SK-N-MC (cell line): ENCODE data around the gene NLGN1.

Source experiments
- DNase-seq: peaks from one replicate; pipeline ENCODE4 v3.0.0-alpha.2; 2011; ENCODE audit warnings: low read depth, low spot score
- H3K27ac ChIP-seq: fragments of 200-600 bp; sonication (generic); 2 replicates; pipeline ENCODE4 v1.5.1; 2016; ENCODE audit warnings: mixed run types
- H3K36me3 ChIP-seq: fragments of 200-600 bp; sonication (generic); 2 replicates; pipeline ENCODE4 v1.6.1; 2017; ENCODE audit warnings: antibody characterized with exemption, low read length, mixed read lengths; ENCODE audit not compliant: insufficient read depth
- H3K4me3 ChIP-seq: fragments of 200-600 bp; sonication (generic); 2 replicates; pipeline ENCODE4 v1.5.1; 2016
- H3K9ac ChIP-seq: fragments of 200-600 bp; sonication (generic); 2 replicates; pipeline ENCODE4 v1.8.0; 2017; ENCODE audit warnings: mixed run types, mixed read lengths; ENCODE audit not compliant: insufficient read length
- H3K9me3 ChIP-seq: fragments of 200-600 bp; sonication (generic); 2 replicates; pipeline ENCODE4 v1.6.1; 2017; ENCODE audit warnings: low read depth, mild to moderate bottlenecking, antibody characterized with exemption, low read length, moderate library complexity, mixed read lengths
- EZH2 ChIP-seq: fragments of 200-600 bp; sonication (generic); IDR thresholded peaks from one replicate; pipeline ENCODE4 v1.6.1; 2017; ENCODE audit warnings: antibody characterized with exemption
- FOXP2 ChIP-seq: optimal IDR thresholded peaks from 2 replicates; pipeline ENCODE3; 2011; ENCODE audit warnings: mild to moderate bottlenecking, moderate library complexity; ENCODE audit not compliant: insufficient read depth; ENCODE audit errors: extremely low read length, control extremely low read depth
- POLR2AphosphoS5 ChIP-seq: IDR thresholded peaks from 2 replicates; pipeline ENCODE4 v1.6.1; 2012; ENCODE audit warnings: mild to moderate bottlenecking, low read depth, low read length, borderline replicate concordance

Gene NLGN1

DNA sequence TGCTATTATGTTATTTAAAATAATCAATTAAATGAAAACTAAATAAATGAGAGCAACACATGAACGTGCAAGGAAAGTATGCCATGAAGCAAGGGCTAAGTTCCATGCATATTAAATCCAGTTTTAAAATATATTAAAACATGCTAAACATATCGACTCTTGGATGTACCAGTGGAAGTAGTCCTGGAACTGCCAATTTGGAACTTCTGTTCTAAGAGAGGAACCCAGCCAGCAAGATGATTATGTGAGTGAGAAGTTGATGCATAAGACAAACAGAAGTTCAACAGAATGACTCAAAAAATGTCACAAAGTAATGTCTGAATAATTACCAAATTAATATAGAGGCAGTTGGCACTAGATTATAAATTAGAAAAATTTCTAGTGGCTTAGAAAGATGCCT is 714.2 kb downstream of the NLGN1 start:
- H3K9ac ChIP-seq, result no peak overlapping the region
- no peaks in the 10 kb centered on the region for H3K36me3 ChIP-seq
- H3K4me3 ChIP-seq, result no peak overlapping the region
- TF ChIP-seq POLR2AphosphoS5 (no peak), EZH2 (no peak), FOXP2 (no peak)
- DNase-seq, result no peak
- no peaks in the 10 kb centered on the region for H3K9me3 ChIP-seq
- no peak overlapping the region for H3K27ac ChIP-seq

DNA sequence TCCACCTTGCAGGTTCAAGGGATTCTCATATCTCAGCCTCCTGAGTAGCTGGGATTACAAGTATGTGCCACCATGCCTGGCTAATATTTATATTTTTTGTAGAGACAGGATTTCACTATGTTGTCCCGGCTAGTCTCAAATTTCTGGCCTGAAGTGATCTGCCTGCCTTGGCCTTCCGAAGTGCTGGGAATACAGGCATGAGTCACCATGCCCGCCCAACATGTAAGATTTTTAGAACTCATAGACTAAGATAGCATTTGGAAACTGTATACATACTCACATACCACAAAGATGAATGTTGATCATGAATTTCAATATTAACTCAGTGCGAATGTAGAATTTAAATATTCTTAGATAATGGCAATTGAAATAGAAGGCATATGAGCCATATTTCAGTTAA is 718.9 kb downstream of the NLGN1 start:
- Histone ChIP-seq H3K36me3 (no peaks in the 10 kb centered on the region), H3K9me3 (no peaks in the 10 kb centered on the region), H3K9ac (no peak overlapping the region), H3K27ac (no peak overlapping the region), H3K4me3 (no peak overlapping the region)
- no peak for DNase-seq
- TF ChIP-seq POLR2AphosphoS5 (no peak), FOXP2 (no peak), EZH2 (no peak)

DNA sequence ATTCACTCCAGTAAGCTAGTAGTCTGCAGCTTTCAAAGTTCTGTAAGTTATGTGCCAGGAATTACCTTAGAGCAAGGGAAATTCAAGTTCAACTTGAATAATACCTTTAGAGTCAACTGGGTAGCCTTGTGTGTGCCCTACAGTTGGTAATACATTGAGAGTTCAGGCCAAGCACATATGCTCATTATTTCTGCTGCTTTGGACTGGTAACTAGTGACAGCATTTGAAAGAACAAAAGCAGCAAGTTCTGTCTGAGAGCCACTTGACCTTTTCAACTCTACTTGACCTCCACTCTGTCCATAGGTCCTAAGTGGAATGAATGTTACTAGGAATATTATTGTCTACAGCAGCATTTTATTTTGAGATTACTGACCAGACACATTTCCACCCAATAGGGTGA is 723.5 kb downstream of the NLGN1 start:
- H3K9ac ChIP-seq, result no peak overlapping the region
- no peak for DNase-seq
- TF ChIP-seq EZH2 (no peak), POLR2AphosphoS5 (no peak), FOXP2 (no peak)
- peak overlapping the region; percentile 74 for H3K4me3 ChIP-seq
- no peaks in the 10 kb centered on the region for H3K36me3 ChIP-seq
- H3K9me3 ChIP-seq, result no peaks in the 10 kb centered on the region
- H3K27ac ChIP-seq, result peak overlapping the region; percentile 88

DNA sequence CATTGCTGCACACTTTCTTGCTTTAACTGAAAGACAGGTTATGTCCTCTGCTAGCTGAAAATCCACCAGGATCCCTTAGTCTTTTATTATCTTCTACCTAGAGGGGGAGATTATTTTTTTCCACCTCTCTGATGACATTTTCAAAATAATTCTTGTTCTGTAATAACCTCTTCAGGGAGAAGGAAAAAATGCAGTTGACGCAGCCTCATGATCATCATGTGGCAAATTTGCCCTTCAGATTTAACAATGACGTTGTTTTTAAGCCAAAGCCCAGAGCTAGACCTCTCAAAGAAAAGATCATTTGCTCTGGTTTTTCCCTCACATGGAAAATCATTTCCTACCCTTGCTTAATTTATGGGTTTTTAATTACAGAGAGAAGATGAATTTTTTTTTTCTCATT is 724.9 kb downstream of the NLGN1 start:
- Histone ChIP-seq H3K9me3 (no peaks in the 10 kb centered on the region), H3K27ac (peak overlapping the region; percentile 88), H3K9ac (peak overlapping the region; percentile 13), H3K4me3 (peak overlapping the region; percentile 74), H3K36me3 (no peaks in the 10 kb centered on the region)
- TF ChIP-seq POLR2AphosphoS5 (no peak), EZH2 (no peak), FOXP2 (no peak)
- DNase-seq, result no peak

DNA sequence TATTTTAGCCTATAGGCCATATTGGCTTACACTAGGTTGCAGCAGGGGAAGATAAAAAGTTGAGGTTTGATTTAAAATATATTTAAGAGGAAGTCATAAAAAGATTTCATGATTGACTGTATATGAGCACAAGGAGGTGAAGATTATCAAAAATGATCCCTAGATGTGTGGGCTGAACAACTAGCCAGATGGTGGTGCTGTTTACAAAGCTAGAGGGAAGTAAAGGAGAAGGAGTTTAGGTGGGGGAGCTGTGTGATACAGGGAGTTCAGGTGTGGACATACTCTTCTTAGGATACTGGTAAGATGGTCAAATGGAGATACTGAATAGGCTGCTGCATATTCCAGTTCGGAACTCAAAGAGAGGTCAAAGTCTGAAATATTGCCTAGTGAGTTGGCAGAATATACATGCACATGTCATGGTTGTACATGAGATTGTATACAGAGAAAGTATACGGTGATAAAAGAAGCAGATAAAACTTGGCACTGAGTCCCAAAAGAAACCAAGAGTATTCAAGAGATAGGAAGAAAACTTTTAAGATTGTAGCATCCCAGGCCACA is 727.8 kb downstream of the NLGN1 start:
- H3K9ac ChIP-seq, result no peak overlapping the region
- H3K9me3 ChIP-seq, result no peaks in the 10 kb centered on the region
- no peak for TF ChIP-seq FOXP2
- DNase-seq, result no peak
- no peaks in the 10 kb centered on the region for H3K36me3 ChIP-seq
- no peak overlapping the region for H3K27ac ChIP-seq
- H3K4me3 ChIP-seq, result no peak overlapping the region

DNA sequence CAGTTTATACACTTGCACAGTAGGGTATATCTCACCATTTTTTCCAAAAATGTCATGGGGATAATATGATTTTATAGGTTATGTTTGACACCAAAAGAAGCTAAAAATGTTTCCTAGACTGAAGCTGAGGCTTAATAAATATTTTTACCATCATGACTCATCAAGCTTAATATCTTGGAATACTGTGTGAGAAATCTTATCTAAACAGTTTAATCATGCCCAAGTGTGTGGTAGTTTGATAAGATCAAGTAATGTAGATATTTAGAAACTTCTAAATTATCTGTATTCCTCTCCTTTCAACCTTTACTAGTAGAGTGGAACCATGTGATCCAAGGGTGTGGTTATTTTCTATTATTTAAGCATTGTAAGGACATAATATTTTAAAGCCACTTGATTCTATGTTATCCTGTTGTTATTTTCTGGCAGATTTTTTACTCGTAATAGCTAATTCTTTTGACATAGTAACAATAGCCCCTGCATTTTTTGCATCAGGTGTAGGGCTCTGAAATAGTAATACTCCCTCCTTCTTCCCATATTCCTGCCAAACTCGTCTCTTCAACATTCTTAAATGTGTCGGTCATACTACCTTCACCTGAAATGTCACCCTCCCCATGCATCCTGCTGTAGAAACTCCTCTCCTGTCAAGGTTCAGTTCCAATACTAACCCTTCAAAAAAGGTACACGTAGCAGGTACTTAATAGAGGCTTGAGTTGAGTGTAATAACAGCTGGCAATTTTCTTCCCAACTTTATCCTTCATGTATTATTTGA is 729.6 kb downstream of the NLGN1 start:
- Histone ChIP-seq H3K27ac (no peak overlapping the region), H3K36me3 (no peaks in the 10 kb centered on the region), H3K9me3 (no peaks in the 10 kb centered on the region), H3K4me3 (no peak overlapping the region), H3K9ac (no peak overlapping the region)
- no peak for TF ChIP-seq FOXP2
- TF ChIP-seq POLR2AphosphoS5, result no peak
- TF ChIP-seq EZH2, result no peak
- DNase-seq, result no peak

DNA sequence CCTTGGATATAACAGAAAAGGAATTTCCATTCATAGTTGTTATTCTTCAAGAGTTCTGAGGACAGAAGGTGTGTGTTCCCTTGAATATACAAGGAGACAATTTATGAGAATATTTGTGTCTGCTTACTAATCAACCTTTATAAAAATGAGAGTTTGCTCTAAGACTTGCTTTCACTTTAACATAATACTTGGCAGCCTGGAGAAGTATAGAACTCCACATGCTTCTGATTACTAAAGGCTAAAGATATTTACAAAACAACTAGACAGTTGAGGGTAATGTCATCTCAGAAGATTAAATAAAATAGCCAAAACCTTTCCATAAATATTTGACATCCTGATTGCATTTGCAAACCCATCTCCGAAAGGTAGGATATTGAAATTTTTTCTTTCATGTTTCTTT is 734.5 kb downstream of the NLGN1 start:
- Histone ChIP-seq H3K9ac (no peak overlapping the region), H3K4me3 (no peak overlapping the region), H3K9me3 (no peaks in the 10 kb centered on the region), H3K27ac (no peak overlapping the region), H3K36me3 (no peaks in the 10 kb centered on the region)
- TF ChIP-seq EZH2, result no peak
- TF ChIP-seq POLR2AphosphoS5, result no peak
- TF ChIP-seq FOXP2, result no peak
- DNase-seq, result no peak

DNA sequence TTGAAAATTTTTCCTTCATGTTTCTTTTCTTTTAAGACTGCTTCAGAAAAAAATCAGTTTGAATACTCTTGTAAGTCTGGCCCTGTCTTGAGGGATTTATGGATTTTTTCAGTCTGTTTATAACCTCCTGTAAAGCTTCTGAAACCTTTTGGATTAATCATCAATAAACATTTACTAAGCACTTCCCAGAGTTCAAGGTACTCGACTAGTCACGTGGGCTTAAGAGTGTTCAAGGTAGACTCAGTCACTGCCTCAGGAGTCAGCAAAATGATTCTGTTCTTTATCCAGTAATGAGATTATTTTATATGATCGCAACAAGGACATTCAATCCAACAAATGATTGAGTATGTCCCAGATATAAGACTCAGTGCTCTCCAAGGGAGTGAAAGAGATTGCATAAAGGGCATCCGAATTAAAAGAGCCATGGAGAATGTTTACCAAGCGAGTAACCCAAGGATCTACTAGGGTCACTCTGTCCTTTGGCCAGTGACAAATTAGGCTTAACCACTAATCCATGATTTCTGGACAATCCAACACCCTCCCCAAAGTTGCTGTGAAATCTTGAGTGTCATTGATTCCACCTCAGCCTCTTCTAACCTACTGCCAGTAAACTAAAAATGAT is 735.0 kb downstream of the NLGN1 start:
- Histone ChIP-seq H3K36me3 (no peaks in the 10 kb centered on the region), H3K4me3 (no peak overlapping the region), H3K9me3 (no peaks in the 10 kb centered on the region), H3K9ac (no peak overlapping the region), H3K27ac (no peak overlapping the region)
- no peak for TF ChIP-seq FOXP2
- no peak for TF ChIP-seq EZH2
- no peak for TF ChIP-seq POLR2AphosphoS5
- no peak for DNase-seq

DNA sequence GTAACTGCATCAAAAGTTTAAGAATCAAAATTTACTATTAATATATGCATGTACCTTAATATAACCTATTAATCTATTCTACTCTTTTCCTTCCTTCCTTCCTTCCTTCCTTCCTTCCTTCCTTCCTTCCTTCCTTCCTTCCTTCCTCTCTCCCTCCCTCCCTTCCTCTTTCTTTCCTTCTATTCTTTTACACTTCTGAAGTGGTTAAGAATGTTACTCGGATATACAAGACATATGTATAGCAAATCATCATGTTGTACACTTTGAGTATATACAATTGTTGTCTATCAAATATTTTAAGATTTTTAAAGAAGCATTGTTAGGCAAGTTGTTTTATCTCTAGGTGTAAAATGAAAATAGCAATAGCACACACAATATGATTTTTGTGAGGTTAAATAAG is 748.5 kb downstream of the NLGN1 start:
- Histone ChIP-seq H3K9me3 (peaks cover 4% of the 10 kb centered on the region; the same call in 1 of the 2 replicates), H3K4me3 (no peak overlapping the region), H3K9ac (no peak overlapping the region), H3K27ac (peak overlapping the region; percentile 97), H3K36me3 (peaks cover 7% of the 10 kb centered on the region; the same call in 1 of the 2 replicates)
- peak; percentile 94 for DNase-seq
- TF ChIP-seq FOXP2, result no peak
- TF ChIP-seq POLR2AphosphoS5, result peak; percentile 72; the same call in 1 of the 2 replicates
